OCI-LY1 (cell line): ENCODE data around the gene APOA1.

Experiments used
- EZH2 ChIP-seq: fragments of 200-600 bp; sonication (generic), shearing (Covaris generic); IDR thresholded peaks from 2 replicates; pipeline ENCODE4 v1.8.0; 2017; ENCODE audit warnings: borderline replicate concordance, mixed run types, mild to moderate bottlenecking, antibody characterized with exemption, low read length, moderate library complexity, mixed read lengths
- TF ChIP-seq, protein P1 (sequence below): fragments of 200-600 bp; sonication (generic), shearing (Covaris generic); IDR thresholded peaks from 2 replicates; pipeline ENCODE4 v1.5.1; 2017; ENCODE audit warnings: mild to moderate bottlenecking, antibody characterized with exemption, low read length, moderate library complexity, mixed read lengths

DNA sequence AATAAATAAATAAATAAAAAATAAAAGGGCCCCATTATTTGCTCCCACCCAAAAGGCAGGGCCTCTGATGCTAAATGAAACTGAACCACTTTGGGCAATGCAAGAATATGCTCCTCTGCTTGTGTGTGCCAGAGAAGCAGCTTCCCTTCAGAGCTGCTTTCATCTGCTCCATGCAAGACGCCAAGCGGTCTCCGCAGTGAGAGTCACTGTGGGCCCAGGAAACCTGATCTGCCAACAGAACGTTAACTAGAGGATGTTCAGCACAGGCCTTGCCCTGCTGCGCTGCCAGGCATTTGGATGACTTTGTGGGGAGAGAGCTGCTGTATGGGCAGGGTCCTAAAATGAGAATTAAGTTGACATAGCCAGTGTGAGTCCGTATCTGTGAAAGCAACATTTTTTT is 43.7 kb upstream of the APOA1 start:
- TF ChIP-seq, protein P1, sequence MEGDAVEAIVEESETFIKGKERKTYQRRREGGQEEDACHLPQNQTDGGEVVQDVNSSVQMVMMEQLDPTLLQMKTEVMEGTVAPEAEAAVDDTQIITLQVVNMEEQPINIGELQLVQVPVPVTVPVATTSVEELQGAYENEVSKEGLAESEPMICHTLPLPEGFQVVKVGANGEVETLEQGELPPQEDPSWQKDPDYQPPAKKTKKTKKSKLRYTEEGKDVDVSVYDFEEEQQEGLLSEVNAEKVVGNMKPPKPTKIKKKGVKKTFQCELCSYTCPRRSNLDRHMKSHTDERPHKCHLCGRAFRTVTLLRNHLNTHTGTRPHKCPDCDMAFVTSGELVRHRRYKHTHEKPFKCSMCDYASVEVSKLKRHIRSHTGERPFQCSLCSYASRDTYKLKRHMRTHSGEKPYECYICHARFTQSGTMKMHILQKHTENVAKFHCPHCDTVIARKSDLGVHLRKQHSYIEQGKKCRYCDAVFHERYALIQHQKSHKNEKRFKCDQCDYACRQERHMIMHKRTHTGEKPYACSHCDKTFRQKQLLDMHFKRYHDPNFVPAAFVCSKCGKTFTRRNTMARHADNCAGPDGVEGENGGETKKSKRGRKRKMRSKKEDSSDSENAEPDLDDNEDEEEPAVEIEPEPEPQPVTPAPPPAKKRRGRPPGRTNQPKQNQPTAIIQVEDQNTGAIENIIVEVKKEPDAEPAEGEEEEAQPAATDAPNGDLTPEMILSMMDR = no peak
- no peak for TF ChIP-seq EZH2
